Fibroblast of lung (primary cell): ENCODE measurements around the gene TNFRSF9.

Experiments used
- CTCF ChIP-seq, 2 donors: IDR thresholded peaks in 1 of 2; conservative IDR thresholded peaks in 1 of 2; 1 replicate in 1 of 2; 2 replicates in 1 of 2; pipeline ENCODE4 v1.5.1; 2011 to 2012; ENCODE audit warnings: low read length in 2 of 2, control low read depth in 1 of 2, inconsistent platforms in 1 of 2, low read depth in 1 of 2, mild to moderate bottlenecking in 1 of 2
- EZH2 ChIP-seq: IDR thresholded peaks from 2 replicates; pipeline ENCODE4 v1.5.1; 2012; ENCODE audit warnings: low read length, control low read depth, mild to moderate bottlenecking; ENCODE audit errors: missing control alignments

GRCh38 chr1:7931446-7931812 lies 9.2 kb downstream of the TNFRSF9 start:
- TF ChIP-seq CTCF (conservative IDR thresholded peaks at IDR 0.05 in 1 of 2, IDR thresholded peaks at IDR 0.05 in 1 of 2; ENCODE audit: low read depth in 1 of 2, low read length in 2 of 2) (no peak), EZH2 (no peak)
